Peyer's patch (tissue), 4 donors: ENCODE measurements around the gene ARFGEF2. TPM values are rescaled to one million over a fixed set of nuclear protein-coding genes. Genes with fewer than 3 reads are reported as not detected.

Experiments used
- DNase-seq, 3 donors: peaks; one replicate each; pipeline ENCODE4 v3.0.0-alpha.2; 2017 to 2019
- H3K27ac ChIP-seq, 4 donors: fragments of 200-600 bp; sonication (generic); one replicate each; pipeline ENCODE4 v1.5.1; 2016 to 2019
- H3K27me3 ChIP-seq, 2 donors: fragments of 200-600 bp; sonication (generic); one replicate each; pipeline ENCODE4 v1.5.1; 2019
- H3K36me3 ChIP-seq, 3 donors: fragments of 200-600 bp; sonication (generic); one replicate each; pipeline ENCODE4 v1.5.1; 2016 to 2019
- H3K4me1 ChIP-seq, 4 donors: fragments of 200-600 bp; sonication (generic); one replicate each; pipeline ENCODE4 v1.5.1; 2016 to 2019
- H3K4me3 ChIP-seq, 4 donors: fragments of 200-600 bp; sonication (generic); 1 replicate in 3 of 4; 2 replicates in 1 of 4; pipeline ENCODE4 v1.5.1; 2016 to 2019; ENCODE audit warnings: mild to moderate bottlenecking in 1 of 4
- H3K9me3 ChIP-seq, 4 donors: fragments of 200-600 bp; sonication (generic); one replicate each; pipeline ENCODE4 v1.5.1; 2016 to 2019; ENCODE audit warnings: mild to moderate bottlenecking in 1 of 4
- CTCF ChIP-seq, 6 experiments: fragments of 450-650 bp in 4 of 6; fragments of 200-600 bp in 2 of 6; sonication (generic) in 1 of 6; IDR thresholded peaks; one replicate each; pipeline ENCODE4 v1.5.1; 2017 to 2019; ENCODE audit warnings: antibody characterized with exemption in 6 of 6, mild to moderate bottlenecking in 3 of 6, moderate library complexity in 1 of 6
- POLR2A ChIP-seq, 2 donors: fragments of 450-650 bp; IDR thresholded peaks; one replicate each; pipeline ENCODE4 v1.5.1; 2017; ENCODE audit warnings: antibody characterized with exemption in 2 of 2, mild to moderate bottlenecking in 2 of 2, moderate library complexity in 2 of 2
- total RNA-seq, 4 donors: library from RNA; depleted of rRNA; stranded (reverse); fragments of >200 nt; gene quantifications; one replicate each; pipeline ENCODE4 v1.1.0, GENCODE V29; 2016

Gene ARFGEF2
- total RNA-seq, 4 donors from 2014 or later = 38.0 to 170 (median 43.4) TPM

- no peak for TF ChIP-seq CTCF (IDR thresholded peaks at IDR 0.05)
- no peak for TF ChIP-seq POLR2A (IDR thresholded peaks at IDR 0.05)
- no peaks in the 10 kb centered on the region for H3K9me3 ChIP-seq
- DNase-seq = no peak
- H3K27me3 ChIP-seq = no peaks in the 10 kb centered on the region
- no peak overlapping the region for H3K4me3 ChIP-seq
- peaks cover 0 to 30% (median 0%) of the 10 kb centered on the region in 3 donors for H3K36me3 ChIP-seq
- no peak overlapping the region for H3K27ac ChIP-seq
- peaks cover 0 to 4% (median 0%) of the 10 kb centered on the region in 4 donors for H3K4me1 ChIP-seq
Observed at GRCh38 chr20:49037962-49038387, 116.5 kb downstream of the ARFGEF2 start.

- peaks cover 0 to 12% (median 0%) of the 10 kb centered on the region in 3 donors for H3K36me3 ChIP-seq
- no peaks in the 10 kb centered on the region for H3K9me3 ChIP-seq
- DNase-seq = no peak
- H3K27me3 ChIP-seq = no peaks in the 10 kb centered on the region
- TF ChIP-seq POLR2A (IDR thresholded peaks at IDR 0.05) (no peak), CTCF (IDR thresholded peaks at IDR 0.05) (no peak)
- H3K4me1 ChIP-seq = peaks cover 0 to 4% (median 0%) of the 10 kb centered on the region in 4 donors
- no peak overlapping the region for H3K4me3 ChIP-seq
- H3K27ac ChIP-seq = no peak overlapping the region
Observed at GRCh38 chr20:49039854-49040253, 118.3 kb downstream of the ARFGEF2 start.

GRCh38 chr20:49043000-49043399 lies 121.5 kb downstream of the ARFGEF2 start:
- Histone ChIP-seq H3K36me3 (no peaks in the 10 kb centered on the region), H3K4me3 (no peak overlapping the region), H3K27me3 (no peaks in the 10 kb centered on the region), H3K4me1 (peaks cover 0 to 8% (median 5%) of the 10 kb centered on the region in 4 donors), H3K9me3 (no peaks in the 10 kb centered on the region), H3K27ac (no peak overlapping the region)
- no peak for TF ChIP-seq CTCF (IDR thresholded peaks at IDR 0.05)
- TF ChIP-seq POLR2A (IDR thresholded peaks at IDR 0.05) = no peak
- no peak for DNase-seq

GRCh38 chr20:49045440-49046086 lies 124.1 kb downstream of the ARFGEF2 start:
- Histone ChIP-seq H3K4me3 (peak overlapping the region; percentile 83 to 100 (median 92)), H3K27ac (peak overlapping the region; percentile 91 to 99 (median 94)), H3K27me3 (no peaks in the 10 kb centered on the region), H3K4me1 (peaks cover 0 to 12% (median 5%) of the 10 kb centered on the region in 4 donors), H3K9me3 (no peaks in the 10 kb centered on the region), H3K36me3 (no peaks in the 10 kb centered on the region)
- TF ChIP-seq POLR2A (IDR thresholded peaks at IDR 0.05) = no peak
- no peak for TF ChIP-seq CTCF (IDR thresholded peaks at IDR 0.05)
- DNase-seq = peak in 2 of 3 donors; percentile 31 to 60

- TF ChIP-seq CTCF (IDR thresholded peaks at IDR 0.05) (peak in 3 of 6 experiments; percentile 55 to 64 (median 56)), POLR2A (IDR thresholded peaks at IDR 0.05) (peak; percentile 71 to 79)
- peak; percentile 93 to 97 (median 97) for DNase-seq
- H3K36me3 ChIP-seq = no peaks in the 10 kb centered on the region
- peak within 1 kb of the TSS; percentile 83 to 100 (median 92) for H3K4me3 ChIP-seq
- peak within 1 kb of the TSS; percentile 91 to 99 (median 94) for H3K27ac ChIP-seq
- no peaks in the 10 kb centered on the region for H3K9me3 ChIP-seq
- H3K4me1 ChIP-seq = peaks cover 0 to 12% (median 5%) of the 10 kb centered on the region in 4 donors
- no peaks in the 10 kb centered on the region for H3K27me3 ChIP-seq
Observed at GRCh38 chr20:49046087-49046900, 124.8 kb downstream of the ARFGEF2 start, which contains the start of gene CSE1L. TSS of gene CSE1L (plus strand) at chr20:49046312. CDS start at chr20:49058464, 12,152 bp downstream.
